Activated T-cell treated with anti-CD3 and anti-CD28 coated beads for 48 hours (primary cell): ENCODE data around the gene FLRT2.

Source experiments
- DNase-seq: peaks from one replicate; pipeline ENCODE4 v3.0.0-alpha.2; 2020; ENCODE audit warnings: low read depth

The FLRT2 gene

GRCh38 chr14:85530626-85531025 lies 682 bp downstream of the FLRT2 start:
- DNase-seq = no peak

- DNase-seq = no peak
Observed at GRCh38 chr14:85531141-85531586, 1.2 kb downstream of the FLRT2 start.

DNA sequence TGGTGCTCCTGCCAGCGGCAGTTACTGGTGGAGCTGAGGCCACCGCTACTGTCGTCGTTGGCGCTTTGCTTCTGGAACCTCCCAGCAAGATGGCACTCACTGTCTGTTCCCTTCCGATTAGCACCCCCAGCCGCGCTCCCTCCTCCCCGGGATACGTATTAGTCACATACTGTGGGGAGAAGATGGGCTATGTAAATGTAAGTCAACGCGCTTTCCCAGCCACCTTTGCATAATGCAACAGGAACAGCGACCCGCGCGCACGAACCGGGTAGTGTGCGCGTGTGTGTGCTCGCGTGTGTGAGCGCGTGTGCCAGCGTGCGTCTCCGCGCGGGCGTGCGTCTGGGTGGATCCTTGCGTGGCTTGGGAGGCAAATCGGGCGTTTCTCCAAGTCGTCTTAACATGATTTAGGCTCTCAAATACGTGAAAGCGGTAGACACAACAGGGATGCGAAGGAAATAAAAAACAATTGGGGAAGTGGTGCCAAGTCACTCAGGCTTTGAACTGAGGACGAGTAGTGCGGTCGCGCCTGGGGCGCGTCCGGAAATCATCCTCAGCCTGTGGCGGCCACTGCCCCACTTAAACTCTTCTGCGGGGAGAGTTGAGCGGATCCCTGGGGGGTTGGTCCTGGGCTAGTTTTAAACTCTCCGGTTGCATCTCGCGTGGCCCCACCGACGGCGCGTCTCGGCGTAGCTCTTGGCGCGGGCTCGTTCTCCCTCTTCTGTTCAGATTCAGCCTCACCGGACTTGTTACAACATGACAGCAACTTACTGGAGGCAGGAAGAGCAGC lies 1.8 kb downstream of the FLRT2 start:
- DNase-seq = no peak

DNA sequence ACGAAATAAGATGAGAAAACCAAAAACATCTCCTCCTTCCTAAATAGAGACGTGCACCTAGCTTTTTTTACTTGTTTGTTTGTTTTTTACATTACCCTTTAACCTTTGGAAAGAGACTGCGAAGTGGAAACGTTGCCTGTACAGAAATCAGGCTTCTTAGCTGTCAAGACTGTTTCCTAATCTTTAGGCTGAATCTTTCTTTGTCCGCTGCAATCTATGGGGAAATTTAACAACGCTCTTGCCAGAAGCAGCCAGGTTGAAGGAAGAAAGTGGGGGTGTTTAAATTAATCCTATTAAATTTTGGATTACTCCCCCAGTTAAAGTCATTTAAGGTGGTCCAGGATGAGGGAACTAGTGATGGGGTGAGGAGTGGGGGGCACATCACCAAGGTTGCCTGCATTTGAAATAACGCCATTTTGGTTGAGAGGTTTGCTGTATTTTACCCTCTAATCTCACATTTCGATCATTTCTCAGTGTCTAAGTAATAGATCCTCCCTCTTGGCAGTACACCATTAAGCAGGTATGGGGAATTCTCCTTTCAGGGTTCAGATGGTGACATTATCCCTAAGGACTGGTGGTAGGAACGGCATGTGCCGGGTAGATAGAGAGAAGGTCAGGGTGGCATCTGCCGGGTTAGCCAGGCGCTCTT lies 2.6 kb downstream of the FLRT2 start:
- no peak for DNase-seq

DNA sequence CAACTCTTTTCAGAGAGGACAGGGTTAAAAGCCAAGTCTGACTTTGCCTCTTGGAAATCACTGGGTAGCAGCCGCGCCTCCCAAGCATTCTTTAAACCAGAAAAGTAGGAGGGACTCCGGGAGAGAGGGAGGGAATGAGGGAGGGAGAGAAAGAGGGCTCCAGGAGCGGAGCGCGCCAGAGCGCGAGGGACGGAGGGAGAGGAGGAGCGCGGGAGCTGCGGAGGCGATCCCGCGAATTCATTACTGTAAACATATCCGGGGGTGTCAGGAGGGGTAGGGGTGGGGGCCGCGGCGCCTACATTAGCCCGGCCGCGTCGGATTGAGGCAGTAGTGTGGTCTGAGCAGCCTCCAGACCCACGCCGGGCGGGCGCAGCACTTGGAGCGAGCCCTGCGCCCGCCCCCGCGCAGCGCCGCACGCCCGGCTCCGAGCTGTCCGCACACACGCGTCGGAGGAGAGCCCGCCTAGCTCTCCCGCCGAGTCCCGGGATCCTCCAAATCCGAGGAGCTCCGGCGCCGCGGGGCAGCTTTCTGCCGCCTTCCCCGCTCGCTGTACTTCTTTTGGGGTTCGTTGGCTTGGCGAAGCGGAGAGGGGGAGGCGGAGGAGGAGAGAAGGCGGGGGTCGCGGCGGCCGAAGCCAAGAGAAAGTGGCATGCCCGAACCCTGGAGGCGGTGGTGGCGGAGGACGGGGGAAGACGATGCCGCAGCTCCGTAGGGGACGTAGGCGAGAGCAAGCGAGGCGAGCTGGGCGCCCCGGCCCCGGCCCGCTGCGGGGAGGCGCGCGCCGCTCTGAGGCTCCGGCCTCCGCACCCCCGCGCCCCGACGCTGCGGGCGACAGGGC lies 3.3 kb downstream of the FLRT2 start:
- no peak for DNase-seq

- no peak for DNase-seq
Observed at GRCh38 chr14:85533861-85534291, 3.9 kb downstream of the FLRT2 start.

DNA sequence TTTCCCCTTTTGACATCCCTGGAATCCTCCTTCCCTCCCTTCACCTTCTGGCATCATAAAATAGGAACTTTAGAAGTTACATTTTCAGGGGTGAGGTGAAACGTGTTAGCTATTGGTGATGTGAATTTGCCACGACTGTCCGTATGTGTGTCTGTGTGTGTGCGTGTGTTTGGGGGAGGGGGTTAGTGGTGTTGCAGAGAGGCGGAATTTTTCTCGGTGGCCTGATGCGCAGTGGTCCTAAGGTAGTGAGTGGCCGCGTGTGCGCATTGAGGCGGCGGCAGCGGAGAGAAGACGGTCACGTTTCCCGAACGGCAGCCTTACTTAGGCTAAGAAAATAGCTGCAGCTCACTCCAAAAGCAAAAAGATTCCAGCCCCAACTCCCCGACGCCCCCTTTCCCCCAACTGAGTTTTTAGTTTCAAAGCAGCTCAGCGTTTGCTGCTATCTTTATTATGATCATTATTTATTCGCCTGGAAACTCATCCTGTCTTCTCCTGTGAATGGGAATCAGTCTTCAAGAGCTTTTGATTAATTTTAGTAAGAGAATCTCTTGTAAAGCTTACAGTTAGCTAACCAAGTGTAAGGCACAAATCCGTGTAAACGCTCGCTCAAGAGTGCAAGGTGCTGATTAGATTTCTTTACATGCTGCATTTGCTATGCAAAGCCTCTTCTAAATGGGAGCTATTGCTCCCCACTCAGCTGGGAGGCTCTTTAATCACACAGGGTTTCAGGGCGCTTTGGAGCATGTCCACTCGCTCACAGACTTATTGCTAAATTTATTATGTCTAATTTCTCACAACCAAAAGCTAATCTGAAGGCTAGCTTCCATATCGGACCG lies 4.7 kb downstream of the FLRT2 start:
- DNase-seq = no peak

- no peak for DNase-seq
Observed at GRCh38 chr14:85535321-85535720, 5.4 kb downstream of the FLRT2 start.

DNA sequence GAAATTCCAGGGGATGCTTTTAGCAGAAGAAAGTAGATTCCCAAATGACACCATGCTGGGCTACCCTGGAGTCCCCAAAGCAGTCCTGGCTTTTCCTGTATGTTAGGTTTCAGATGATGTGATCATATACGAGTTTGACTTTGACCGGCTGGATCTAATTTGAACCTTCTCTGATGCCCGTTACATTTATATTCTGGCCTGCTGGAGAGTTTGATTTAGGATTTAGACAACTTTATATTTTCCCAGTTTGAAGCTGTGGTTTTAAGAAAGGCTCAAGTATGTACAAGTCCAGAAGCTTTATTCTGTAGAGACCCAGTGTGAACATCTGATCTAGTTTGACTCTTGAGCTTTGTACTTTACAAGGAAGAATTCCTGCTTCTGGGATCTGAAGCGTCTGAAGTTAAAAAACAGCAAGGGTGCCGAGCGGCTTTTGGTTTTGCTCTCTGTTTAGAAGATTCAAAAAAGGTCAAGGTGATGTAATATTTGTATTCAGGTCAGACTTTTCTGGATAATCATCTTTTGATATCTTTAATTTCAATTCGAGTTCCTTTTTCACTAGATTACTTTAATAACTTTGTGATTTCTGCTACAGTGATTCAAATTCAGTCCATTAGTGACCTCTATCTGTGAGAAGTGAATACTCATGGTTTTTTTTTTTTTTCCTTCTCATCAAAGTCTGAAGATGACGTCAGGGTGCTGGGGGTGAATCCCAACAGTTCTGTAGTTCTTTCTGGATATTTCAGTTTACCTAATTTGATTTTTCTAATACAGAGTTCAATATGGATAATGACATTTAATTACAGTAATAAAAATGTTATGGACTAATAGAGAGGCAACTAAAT lies 6.3 kb downstream of the FLRT2 start:
- DNase-seq = no peak

DNA sequence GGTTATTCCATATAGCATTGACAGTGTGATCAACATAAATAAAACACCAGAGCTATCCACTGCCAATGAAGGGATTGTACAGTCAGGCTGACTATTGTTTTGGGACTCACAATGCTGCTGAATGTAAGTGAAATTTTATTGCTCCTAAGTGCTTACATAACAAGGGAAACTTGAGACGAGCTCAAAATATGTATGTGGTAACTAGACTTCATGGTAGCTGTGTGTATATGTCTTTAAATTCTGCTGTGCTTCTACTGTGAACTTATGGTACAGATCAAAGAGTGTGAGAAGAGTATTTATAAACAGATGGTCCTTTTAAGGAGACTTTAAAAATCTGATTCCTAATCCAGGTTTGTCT lies 6.9 kb downstream of the FLRT2 start:
- no peak for DNase-seq

- DNase-seq = no peak
Observed at GRCh38 chr14:85537526-85537925, 7.6 kb downstream of the FLRT2 start.

GRCh38 chr14:85538636-85539035 lies 8.7 kb downstream of the FLRT2 start:
- no peak for DNase-seq

DNA sequence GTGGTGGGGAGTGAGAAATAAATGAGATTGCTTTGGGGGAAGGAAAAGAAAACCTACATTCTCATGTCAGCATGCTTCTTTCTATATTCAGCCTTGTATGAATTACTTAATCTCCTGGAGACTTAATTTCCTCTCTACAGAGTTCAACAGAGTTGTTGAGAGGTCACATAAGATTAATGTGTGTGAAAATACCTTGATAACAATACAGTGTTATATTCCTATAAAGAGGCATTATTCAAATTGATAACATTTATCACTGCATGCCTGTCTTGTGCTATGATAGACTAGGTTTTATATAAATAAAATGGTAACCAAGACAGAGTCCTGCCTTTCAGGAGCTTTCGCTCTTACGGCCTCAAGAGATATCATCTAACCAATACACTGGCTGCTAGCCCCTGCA lies 9.6 kb downstream of the FLRT2 start:
- no peak for DNase-seq

DNA sequence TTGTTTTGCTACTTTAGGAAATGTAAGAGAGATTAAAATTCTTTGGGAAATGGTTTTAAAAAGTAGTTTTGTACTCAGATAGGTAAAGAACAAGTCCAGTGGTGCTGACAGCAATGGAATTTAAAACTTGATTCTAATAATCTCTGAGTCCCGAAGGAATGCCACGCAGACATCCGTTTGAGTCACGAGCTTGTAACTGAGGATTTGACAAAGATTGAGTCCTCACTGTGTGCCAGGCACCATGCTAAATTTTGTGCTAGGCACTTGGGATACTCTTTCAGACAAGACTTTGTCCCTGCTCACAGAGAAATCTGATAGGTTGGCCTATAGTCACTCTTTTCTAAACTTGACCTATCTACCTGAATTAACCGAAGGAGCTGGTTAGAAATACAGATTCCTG lies 12.7 kb downstream of the FLRT2 start:
- DNase-seq = no peak

DNA sequence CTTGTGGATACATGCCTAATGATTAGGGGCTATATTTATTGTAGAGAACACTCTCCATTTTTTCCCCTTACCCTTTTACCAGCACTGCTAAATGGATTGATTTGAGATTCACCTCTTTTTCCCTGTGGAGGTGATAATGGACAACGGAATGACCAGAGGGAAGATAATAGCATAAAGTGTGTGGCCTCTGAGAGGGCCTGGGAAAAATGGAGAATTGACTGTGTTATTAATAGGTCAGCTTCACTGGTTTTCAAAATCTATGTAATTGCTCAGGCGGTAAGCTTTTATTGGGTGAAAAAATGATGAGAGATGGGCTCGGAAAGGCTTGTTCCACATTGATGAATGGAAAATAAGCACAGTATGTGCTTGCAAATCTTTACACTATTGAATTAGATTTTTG lies 15.8 kb downstream of the FLRT2 start:
- no peak for DNase-seq

- DNase-seq = no peak
Observed at GRCh38 chr14:85546390-85546789, 16.4 kb downstream of the FLRT2 start.

- DNase-seq = no peak
Observed at GRCh38 chr14:85549697-85550096, 19.8 kb downstream of the FLRT2 start.

GRCh38 chr14:85554106-85554505 lies 24.2 kb downstream of the FLRT2 start:
- DNase-seq = no peak

GRCh38 chr14:85556267-85556666 lies 26.3 kb downstream of the FLRT2 start:
- no peak for DNase-seq

- no peak for DNase-seq
Observed at GRCh38 chr14:85558505-85558904, 28.6 kb downstream of the FLRT2 start.

- DNase-seq = no peak
Observed at GRCh38 chr14:85562630-85563029, 32.7 kb downstream of the FLRT2 start.
